NCI-H128 (cell line): ENCODE measurements around the gene SCAPER.

ENCODE experiments used
- DNase-seq: peaks from one replicate; lab custom pipeline; 2025; ENCODE audit not compliant: unreplicated experiment; lab: John Stamatoyannopoulos, UW

SCAPER gene

DNA sequence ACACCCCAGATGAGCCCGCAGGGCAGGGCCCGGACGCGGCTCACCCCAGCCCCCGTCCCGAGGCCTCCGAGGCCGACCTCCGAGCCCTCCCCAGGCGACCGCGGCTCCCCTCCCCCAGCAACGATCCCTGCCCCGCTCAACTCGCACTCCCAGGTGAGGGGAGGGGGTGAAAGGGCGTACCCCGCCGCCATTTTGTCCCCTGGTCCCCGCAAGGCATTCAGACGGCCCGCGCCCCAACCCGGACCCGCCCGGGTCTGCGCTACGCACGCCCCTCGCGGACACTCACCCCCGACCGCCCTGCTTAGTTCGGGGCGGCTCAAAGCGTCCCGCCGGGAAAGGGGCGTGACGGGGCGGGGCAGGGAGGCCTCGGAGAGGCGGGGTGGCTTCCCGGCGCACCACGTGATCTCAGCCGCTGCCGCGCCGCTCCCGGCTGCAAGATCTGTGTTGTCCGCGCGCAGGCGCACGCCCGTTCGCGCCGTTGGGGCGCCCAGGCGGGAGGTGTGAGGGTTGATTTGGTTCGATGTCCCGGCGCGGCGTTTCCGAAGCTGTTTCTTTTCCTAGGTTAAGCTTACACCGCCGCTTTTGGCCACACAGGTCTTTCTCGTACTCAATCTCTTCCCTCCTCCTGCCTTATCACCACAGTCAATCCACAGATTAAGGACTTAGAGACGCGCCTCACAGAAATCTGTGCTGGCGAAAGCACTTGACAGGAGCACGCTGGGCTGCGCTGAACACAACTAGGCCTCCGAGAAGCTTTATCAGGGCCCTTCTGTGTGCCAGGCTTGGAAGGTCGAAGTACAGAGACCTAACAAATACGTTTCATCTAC, at the start of gene SCAPER:
SCAPER (minus strand) TSS at position 328 of the 827 bp plus-strand sequence. CDS start 21,523 bp downstream, outside the sequence.
- DNase-seq, result peak; percentile 75

- no peak for DNase-seq
Observed at GRCh38 chr15:76954744-76955143, 49.6 kb upstream of the SCAPER start.

- no peak for DNase-seq
Observed at GRCh38 chr15:76953913-76954312, 48.8 kb upstream of the SCAPER start.

DNA sequence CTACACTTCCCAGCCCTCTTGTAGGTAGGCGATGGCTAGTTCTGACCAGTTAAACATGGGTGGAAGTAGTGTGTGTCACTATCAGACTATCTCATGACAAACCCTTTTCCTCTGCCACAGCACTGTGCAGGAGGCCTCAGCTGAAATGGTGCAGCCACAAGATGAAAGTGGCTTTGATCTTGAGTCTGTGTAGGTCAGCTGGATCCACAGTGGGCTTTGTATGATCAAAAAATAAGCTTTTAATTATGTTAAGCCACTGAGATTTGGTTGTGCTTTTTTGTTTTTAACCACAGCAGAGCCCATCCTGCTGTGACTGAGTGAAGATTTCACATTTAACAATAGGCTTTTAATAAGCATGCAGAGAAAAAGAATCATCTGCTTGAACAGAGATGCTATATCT, 46.1 kb upstream of the SCAPER start:
- DNase-seq, result no peak

- DNase-seq, result no peak
Observed at GRCh38 chr15:76947454-76947853, 42.3 kb upstream of the SCAPER start.

GRCh38 chr15:76945494-76946093, 40.5 kb upstream of the SCAPER start:
- no peak for DNase-seq

DNA sequence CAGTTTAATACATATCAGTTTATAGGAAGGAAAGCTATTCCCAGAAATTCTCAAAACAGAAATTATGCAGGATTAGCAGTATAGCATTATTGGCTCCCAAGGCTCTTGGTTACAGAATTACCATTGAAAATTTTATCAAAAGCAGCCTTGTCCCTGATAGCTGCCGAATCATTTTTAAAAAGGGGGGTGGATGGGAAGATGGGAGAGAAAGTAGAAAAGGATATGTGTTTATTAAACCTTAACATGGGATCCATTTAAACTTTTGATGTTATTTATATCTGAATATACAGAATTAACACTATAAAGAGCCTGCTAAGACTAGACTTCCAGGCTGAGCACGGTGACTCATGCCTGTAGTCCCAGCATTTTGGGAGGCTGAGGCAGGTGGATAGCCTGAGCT, 37.2 kb upstream of the SCAPER start:
- no peak for DNase-seq

- DNase-seq, result no peak
Observed at GRCh38 chr15:76941636-76942035, 36.5 kb upstream of the SCAPER start.

DNA sequence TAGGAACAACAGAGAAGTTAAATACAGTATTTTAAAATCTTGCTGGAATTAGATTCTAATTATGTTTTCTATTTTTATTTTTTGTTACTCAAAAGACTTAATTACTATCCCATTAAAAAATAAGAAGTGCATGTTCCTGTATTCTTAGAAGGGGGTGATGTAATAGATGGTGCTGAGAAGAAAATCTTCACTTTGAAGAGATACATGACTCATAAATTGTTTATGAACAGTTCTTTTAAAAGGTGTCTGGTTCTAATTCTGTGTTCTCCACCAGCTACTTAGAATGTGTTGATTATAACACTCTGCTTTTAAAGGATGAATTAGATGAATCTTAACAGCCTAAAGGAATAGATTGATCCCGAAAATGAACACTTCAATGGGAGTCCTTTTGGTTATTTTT, 34.6 kb upstream of the SCAPER start:
- DNase-seq, result no peak

DNA sequence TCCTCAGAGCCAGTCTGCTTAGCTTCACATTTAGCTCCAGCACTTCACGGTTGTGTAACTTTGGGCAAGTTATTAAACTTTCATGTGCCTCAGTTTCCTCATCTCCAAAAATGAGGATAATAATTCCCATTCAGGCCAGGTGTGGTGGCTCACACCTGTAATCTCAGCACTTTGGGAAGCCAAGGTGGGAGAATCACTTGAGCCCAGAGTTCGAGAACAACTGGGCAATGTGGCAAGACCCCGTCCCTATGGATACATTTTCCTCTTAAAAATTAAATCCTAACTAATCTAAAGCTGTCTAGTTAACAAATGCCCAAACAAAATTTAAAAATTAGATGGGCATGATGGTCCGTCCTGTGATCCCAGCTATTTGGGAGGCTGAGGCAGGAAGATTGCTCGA, 33.6 kb upstream of the SCAPER start:
- DNase-seq, result no peak

- no peak for DNase-seq
Observed at GRCh38 chr15:76936671-76937070, 31.5 kb upstream of the SCAPER start.

- no peak for DNase-seq
Observed at GRCh38 chr15:76935620-76936019, 30.5 kb upstream of the SCAPER start.

GRCh38 chr15:76932135-76932966, 27.2 kb upstream of the SCAPER start:
- DNase-seq, result no peak

GRCh38 chr15:76931397-76932134, 26.4 kb upstream of the SCAPER start, which contains the start of gene RCN2:
Gene RCN2, plus strand, starts transcription at chr15:76931749. Its CDS starts 93 bp downstream, at chr15:76931842.
- DNase-seq, result peak; percentile 69

DNA sequence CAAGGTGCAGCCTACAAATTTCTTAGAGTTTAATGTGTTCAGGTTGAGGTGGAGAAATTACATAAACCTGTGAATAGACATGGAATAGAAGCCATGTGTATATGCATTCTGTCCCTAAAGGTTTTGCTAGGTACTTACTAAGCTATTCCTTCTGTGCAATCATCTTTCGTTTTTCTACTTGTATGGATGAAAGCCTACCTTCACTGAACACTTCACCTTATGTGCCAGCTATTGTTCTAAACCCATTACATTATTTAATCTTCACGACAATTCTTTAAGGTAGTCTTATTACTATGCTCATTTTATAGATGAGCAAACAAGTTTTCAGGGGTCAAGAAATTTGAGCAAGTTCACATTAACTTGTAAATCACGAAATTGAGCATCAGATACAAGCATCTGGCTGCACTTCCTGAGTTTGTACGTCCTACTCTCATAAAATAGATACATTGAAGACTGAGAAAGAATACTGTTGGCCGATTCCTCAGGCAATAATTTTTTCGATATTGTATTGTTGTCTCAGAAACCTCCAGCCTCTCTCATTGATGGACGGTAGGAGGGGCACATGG, 25.8 kb upstream of the SCAPER start:
- no peak for DNase-seq

GRCh38 chr15:76929011-76929760, 24.0 kb upstream of the SCAPER start:
- DNase-seq, result no peak

DNA sequence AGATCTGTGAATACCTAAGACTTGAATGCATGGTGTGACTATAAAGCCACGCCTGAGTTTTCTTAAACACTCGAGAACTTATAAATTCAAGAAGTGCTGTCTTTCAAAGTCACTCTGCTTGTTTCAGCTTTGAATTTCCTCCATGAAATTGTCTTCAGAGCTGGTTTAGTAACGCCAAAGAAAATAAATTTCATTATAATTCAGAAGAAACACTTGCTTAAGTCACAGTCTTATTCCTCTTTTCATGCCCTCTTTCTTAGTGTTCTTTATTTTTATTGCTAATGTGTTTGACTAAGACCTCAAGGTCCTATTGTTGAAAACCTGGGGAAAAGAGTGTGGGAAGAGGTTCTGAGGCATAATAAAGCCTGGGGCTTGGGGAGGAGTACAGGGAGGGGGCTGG, 23.1 kb upstream of the SCAPER start:
- no peak for DNase-seq

DNA sequence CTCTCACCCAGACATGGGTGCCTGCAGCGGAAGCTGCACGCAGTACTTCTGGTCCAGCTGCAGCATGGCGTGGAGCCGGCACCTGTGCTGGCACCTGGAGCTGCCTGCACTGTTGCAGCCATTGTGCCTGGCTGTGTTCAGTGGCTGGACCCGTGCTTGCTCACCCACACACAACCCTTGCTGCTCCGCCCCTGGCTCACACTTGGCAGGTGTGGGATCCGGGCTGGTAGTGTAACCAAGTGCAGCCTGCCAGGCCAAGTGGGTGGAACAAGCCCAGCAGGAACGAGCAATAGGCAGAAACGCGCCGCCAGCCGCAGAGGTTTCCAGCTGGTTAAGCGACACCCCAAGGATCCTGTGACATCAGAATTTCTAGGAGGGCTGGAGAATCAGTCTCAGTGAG, 11.2 kb upstream of the SCAPER start:
- no peak for DNase-seq

DNA sequence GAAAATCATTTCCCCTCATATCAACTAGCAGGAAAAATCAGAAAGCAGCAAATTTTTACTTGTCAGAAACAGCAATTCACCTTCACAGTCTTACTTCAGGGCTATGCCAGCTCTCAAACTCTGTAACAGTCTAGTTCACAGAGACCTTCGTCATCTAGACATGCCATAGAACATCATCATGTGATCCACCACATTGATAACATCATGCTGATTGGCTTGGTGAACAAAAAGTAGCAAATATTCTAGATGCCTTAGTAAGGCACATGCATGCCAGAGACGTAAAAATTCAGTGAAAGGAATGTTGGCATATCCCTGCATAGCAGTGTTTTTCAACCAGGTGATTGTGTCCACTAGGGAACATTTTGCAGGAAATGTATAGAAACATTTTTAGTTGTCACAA, 8.6 kb upstream of the SCAPER start:
- DNase-seq, result no peak

- no peak for DNase-seq
Observed at GRCh38 chr15:76912430-76912829, 7.3 kb upstream of the SCAPER start.
